Gastroesophageal sphincter (tissue), 4 donors: ENCODE measurements around the gene JARID2. TPM values are rescaled to one million over a fixed set of nuclear protein-coding genes. Genes with fewer than 3 reads are reported as not detected.
A peak's percentile ranks its signal among the peaks of the same experiment; 100 is the strongest.

Experiments
- ATAC-seq: fragments of 150-250 bp; one replicate; pipeline ENCODE4 v1.9.1; 2016; ENCODE audit warnings: mild to moderate bottlenecking, moderate library complexity
- H3K27ac ChIP-seq, 4 donors: fragments of 200-600 bp; sonication (generic) in 3 of 4; 1 replicate in 3 of 4; 2 replicates in 1 of 4; pipeline ENCODE4 v1.5.1; 2016 to 2019
- H3K27me3 ChIP-seq: fragments of 200-600 bp; sonication (generic); one replicate; pipeline ENCODE4 v1.5.1; 2019
- H3K36me3 ChIP-seq, 2 donors: fragments of 200-600 bp; sonication (generic); one replicate each; pipeline ENCODE4 v1.5.1; 2019; ENCODE audit warnings: control low read depth in 1 of 2
- H3K4me1 ChIP-seq, 3 donors: fragments of 200-600 bp; sonication (generic); 1 replicate in 2 of 3; 2 replicates in 1 of 3; pipeline ENCODE4 v1.5.1; 2016 to 2019; ENCODE audit warnings: control low read depth in 2 of 3
- H3K4me3 ChIP-seq, 2 donors: fragments of 200-600 bp; sonication (generic); one replicate each; pipeline ENCODE4 v1.5.1; 2019; ENCODE audit warnings: mild to moderate bottlenecking in 1 of 2, moderate library complexity in 1 of 2
- H3K9me3 ChIP-seq, 3 donors: fragments of 200-600 bp; sonication (generic); one replicate each; pipeline ENCODE4 v1.5.1; 2017 to 2019; ENCODE audit warnings: control low read depth in 2 of 3
- EP300 ChIP-seq: sonication (generic); formaldehyde crosslinking; IDR thresholded peaks from one replicate; pipeline ENCODE4 v1.6.1; 2017; ENCODE audit warnings: antibody characterized with exemption, mild to moderate bottlenecking
- POLR2A ChIP-seq, 2 donors: fragments of 450-650 bp; IDR thresholded peaks; one replicate each; pipeline ENCODE4 v1.6.1; 2017; ENCODE audit warnings: antibody characterized with exemption in 2 of 2, mild to moderate bottlenecking in 2 of 2, moderate library complexity in 1 of 2
- POLR2AphosphoS5 ChIP-seq: sonication (generic); formaldehyde crosslinking; IDR thresholded peaks from one replicate; pipeline ENCODE4 v1.6.1; 2017; ENCODE audit warnings: antibody characterized with exemption
- WGBS, 2 donors: methylation state at CpG; one replicate each; pipeline ENCODE4 v1.1.5; 2018; ENCODE audit warnings: low coverage in 1 of 2; 5-methylcytosine and 5-hydroxymethylcytosine counted together
- total RNA-seq, 4 donors: library from RNA; depleted of rRNA; stranded (reverse); fragments of >200 nt; gene quantifications; one replicate each; pipeline ENCODE4 v1.1.0, GENCODE V29; 2016
- TF ChIP-seq, protein P1 (sequence below), 4 experiments: fragments of 200-600 bp in 2 of 4; fragments of 450-650 bp in 2 of 4; sonication (generic) in 1 of 4; IDR thresholded peaks; one replicate each; pipeline ENCODE4 v1.5.1; 2017 to 2019; ENCODE audit warnings: antibody characterized with exemption in 4 of 4, mild to moderate bottlenecking in 2 of 4, moderate library complexity in 2 of 4

JARID2 gene
- total RNA-seq, 4 donors from 2014 or later: 6.8 to 12.3 (median 8.5) TPM

DNA sequence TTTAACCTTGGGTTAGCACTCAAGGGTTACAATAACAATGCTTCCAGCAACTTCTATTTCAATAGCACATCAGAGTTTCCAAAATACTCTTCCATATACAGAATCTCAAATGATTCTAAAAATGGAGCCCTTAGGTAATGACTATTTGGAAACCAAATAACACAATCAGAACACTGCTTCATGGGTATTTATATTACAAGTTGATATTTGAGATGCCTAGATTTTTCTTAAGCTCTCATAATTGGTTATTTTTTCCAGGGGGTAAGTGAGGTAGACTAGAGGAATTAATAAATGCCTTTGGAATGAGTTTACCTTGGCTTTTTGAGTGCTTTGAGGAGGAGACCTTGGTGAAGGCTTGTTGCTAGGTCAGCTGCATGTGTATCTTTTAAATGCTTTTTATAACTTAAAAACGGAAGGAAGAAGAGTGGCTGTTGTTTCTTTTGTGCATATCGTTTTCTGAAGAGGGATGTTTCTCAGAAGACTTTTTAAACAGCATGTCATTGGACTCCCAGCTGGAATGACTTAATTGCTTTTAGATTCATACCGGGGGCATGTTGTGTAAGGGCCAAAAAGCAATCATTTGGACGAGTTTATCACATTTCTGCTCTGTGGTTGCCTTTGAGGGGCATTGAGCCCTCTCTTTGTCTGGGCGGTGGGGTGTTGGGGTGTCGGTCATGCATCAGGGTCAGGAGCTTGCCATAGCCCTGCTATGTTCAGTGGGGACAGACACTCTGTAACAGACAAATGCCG, 230.9 kb downstream of the JARID2 start:
- no peaks in the 10 kb centered on the region for H3K9me3 ChIP-seq
- H3K4me1 ChIP-seq: peaks cover 8 to 79% (median 12%) of the 10 kb centered on the region in 3 donors
- TF ChIP-seq, protein P1, sequence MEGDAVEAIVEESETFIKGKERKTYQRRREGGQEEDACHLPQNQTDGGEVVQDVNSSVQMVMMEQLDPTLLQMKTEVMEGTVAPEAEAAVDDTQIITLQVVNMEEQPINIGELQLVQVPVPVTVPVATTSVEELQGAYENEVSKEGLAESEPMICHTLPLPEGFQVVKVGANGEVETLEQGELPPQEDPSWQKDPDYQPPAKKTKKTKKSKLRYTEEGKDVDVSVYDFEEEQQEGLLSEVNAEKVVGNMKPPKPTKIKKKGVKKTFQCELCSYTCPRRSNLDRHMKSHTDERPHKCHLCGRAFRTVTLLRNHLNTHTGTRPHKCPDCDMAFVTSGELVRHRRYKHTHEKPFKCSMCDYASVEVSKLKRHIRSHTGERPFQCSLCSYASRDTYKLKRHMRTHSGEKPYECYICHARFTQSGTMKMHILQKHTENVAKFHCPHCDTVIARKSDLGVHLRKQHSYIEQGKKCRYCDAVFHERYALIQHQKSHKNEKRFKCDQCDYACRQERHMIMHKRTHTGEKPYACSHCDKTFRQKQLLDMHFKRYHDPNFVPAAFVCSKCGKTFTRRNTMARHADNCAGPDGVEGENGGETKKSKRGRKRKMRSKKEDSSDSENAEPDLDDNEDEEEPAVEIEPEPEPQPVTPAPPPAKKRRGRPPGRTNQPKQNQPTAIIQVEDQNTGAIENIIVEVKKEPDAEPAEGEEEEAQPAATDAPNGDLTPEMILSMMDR (IDR thresholded peaks at IDR 0.05): no peak
- TF ChIP-seq POLR2A (IDR thresholded peaks at IDR 0.05) (no peak), EP300 (no peak), POLR2AphosphoS5 (peak; percentile 38)
- H3K4me3 ChIP-seq: no peak overlapping the region
- peak; percentile 8 for ATAC-seq
- H3K27ac ChIP-seq: peak overlapping the region; percentile 38 to 67 (median 60)
- H3K36me3 ChIP-seq: no peaks in the 10 kb centered on the region
- no peaks in the 10 kb centered on the region for H3K27me3 ChIP-seq
- WGBS, 2 donors: 6 to 28% methylated on average over 5 to 6 of the region's 7 CpGs

DNA sequence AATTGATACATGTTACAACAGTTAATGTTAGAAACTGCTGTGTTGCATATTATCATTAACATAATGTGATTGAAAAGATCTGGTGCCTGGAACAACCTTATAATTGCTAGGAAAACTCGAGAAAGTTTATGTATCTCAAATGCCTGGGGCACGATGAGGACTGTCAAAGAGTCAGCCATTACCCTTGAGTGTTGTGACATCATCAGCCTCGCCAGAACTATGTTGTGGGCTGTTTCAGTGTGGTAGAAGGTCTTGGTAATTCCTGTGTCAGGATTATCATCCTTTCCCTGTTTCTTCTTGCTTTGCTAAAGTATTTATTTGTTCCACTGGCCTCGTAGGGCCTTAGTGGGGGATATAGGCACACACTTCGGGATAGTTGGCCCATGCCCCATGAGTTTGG, 231.9 kb downstream of the JARID2 start:
- Histone ChIP-seq H3K36me3 (no peaks in the 10 kb centered on the region), H3K27ac (peak overlapping the region in 1 of 4 donors; percentile 63), H3K4me1 (peaks cover 8 to 79% (median 12%) of the 10 kb centered on the region in 3 donors), H3K4me3 (no peak overlapping the region), H3K9me3 (no peaks in the 10 kb centered on the region), H3K27me3 (no peaks in the 10 kb centered on the region)
- TF ChIP-seq, protein P1 (IDR thresholded peaks at IDR 0.05): no peak
- TF ChIP-seq EP300: no peak
- no peak for TF ChIP-seq POLR2AphosphoS5
- TF ChIP-seq POLR2A (IDR thresholded peaks at IDR 0.05): no peak
- no peak for ATAC-seq
- 38 to 70% methylated on average over 4 to 5 of the region's 5 CpGs for WGBS, 2 donors

- H3K9me3 ChIP-seq: no peaks in the 10 kb centered on the region
- TF ChIP-seq, protein P1 (IDR thresholded peaks at IDR 0.05): no peak
- no peak overlapping the region for H3K4me3 ChIP-seq
- peaks cover 8 to 71% (median 12%) of the 10 kb centered on the region in 3 donors for H3K4me1 ChIP-seq
- no peaks in the 10 kb centered on the region for H3K27me3 ChIP-seq
- no peak overlapping the region for H3K27ac ChIP-seq
- no peaks in the 10 kb centered on the region for H3K36me3 ChIP-seq
- 34 to 51% methylated on average over 4 to 5 of the region's 5 CpGs for WGBS, 2 donors
- no peak for ATAC-seq
These were observed 233.9 kb downstream of the JARID2 start for GRCh38 chr6:15479761-15480160.

DNA sequence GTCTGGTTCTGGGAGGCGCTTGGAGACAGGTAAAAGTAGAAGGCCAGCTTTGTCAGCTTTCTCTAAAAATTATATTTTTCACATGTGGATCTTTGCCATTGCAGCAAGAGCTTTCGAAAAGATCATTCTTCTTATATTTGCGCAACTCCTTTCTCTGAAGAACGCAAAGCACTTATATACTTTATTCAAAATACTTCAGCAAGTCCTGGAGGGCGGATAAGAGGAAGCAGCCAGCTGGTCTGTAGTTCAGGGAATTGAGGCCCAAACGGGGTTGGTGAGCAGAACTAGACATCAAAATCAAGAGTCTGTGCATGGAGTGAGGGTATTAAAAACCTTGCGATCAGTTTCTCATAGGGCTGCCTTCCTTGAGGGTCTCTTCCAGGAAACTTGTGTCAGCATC, 234.7 kb downstream of the JARID2 start:
- no peak for ATAC-seq
- Histone ChIP-seq H3K9me3 (no peaks in the 10 kb centered on the region), H3K36me3 (no peaks in the 10 kb centered on the region), H3K27ac (no peak overlapping the region), H3K4me1 (peaks cover 8 to 70% (median 12%) of the 10 kb centered on the region in 3 donors), H3K27me3 (no peaks in the 10 kb centered on the region), H3K4me3 (no peak overlapping the region)
- WGBS, 2 donors: 90 to 93% methylated on average over 5 to 6 of the region's 7 CpGs
- TF ChIP-seq POLR2A (IDR thresholded peaks at IDR 0.05): no peak

GRCh38 chr6:15481390-15482291, 235.8 kb downstream of the JARID2 start:
- Histone ChIP-seq H3K27me3 (no peaks in the 10 kb centered on the region), H3K36me3 (no peaks in the 10 kb centered on the region), H3K4me3 (no peak overlapping the region), H3K27ac (no peak overlapping the region), H3K4me1 (peaks cover 6 to 64% (median 6%) of the 10 kb centered on the region in 3 donors), H3K9me3 (no peaks in the 10 kb centered on the region)
- ATAC-seq: no peak
- WGBS, 2 donors: 78 to 81% methylated on average over 9 to 10 of the region's 10 CpGs
- TF ChIP-seq, protein P1 (IDR thresholded peaks at IDR 0.05): no peak
- TF ChIP-seq EP300: no peak
- no peak for TF ChIP-seq POLR2A (IDR thresholded peaks at IDR 0.05)
- TF ChIP-seq POLR2AphosphoS5: no peak
